Right hindlimb (tissue), 1 donor: ENCODE data around the gene MAP2K2.
A peak's percentile ranks its signal among the peaks of the same experiment; 100 is the strongest.
"Not testable (repeated sequence)": the region's sequence is repeated elsewhere in the genome, so short reads cannot be mapped to it uniquely, and the experiment has no call there.

Experiments
- DNase-seq: peaks from one replicate; pipeline ENCODE4 v3.0.0-alpha.2; 2018

Gene MAP2K2

DNA sequence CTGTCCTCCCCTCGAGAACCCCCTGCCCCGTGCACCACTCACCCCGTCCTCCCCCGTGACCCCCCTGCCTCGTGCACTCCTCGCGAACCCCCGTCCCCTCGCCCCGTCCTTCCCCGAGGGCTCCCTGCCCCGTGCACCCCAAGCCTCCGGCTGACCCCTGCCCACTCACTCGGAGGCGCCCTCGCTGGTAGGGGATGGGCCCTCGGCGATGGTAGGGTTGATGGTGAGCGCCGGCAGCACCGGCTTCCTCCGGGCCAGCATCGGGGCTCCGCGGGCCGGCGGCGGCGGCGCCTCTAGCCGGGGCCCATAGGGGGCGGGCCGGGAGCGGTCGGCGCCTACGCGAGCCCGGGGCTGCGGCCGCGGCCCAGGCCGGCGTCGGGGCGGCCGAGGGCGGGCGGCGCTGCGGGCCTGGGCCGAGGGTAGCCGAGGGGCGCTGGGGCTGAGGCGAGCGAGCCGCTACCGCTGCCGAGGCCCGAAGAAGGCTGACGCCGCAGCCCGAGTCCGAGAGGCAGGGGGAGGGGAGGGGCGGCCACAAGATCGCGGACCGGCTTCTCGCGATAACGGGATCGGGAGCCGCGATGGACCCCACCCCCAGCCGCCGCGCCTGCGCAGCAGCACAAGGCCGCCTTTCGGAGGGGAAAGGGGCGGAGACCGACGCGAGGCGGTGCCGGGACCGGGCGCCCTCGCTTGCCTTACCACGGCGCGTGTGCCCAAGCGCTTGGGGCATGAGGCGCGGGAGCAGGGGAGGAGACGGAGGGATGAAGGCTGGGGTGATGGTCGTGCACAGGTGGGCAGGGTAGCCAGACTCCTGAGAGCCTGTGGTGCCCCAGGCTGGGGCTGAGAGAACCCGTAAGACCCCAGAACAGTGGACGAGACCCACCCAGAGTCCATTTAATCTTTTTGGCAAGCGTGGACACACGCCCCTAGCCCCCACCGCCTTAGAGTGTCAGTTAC, at the start of gene MAP2K2:
Gene MAP2K2, minus strand, starts transcription at position 508 of the 954 bp plus-strand sequence. Its CDS starts 247 bp downstream, at position 261.
- DNase-seq = peak; percentile 96

- peak; percentile 67 for DNase-seq
These were observed 49.0 kb upstream of the MAP2K2 start for GRCh38 chr19:4172861-4173473.

DNA sequence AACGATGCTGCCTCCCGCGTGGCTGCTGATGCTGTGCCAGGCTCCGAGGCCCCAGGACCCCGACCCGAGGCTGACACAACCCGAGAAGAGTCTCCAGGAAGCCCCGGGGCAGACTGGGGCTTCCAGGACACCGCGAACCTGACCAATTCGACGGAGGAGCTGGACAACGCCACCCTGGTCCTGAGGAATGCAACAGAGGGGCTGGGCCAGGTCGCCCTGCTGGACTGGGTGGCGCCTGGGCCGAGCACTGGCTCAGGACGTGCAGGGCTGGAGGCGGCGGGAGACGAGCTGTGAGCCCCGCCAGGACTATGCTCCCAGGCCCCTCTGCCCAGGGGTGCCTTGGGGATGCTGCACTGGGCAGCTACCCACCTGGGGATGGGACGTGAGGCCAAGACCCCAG, 47.8 kb upstream of the MAP2K2 start:
- DNase-seq = no peak

GRCh38 chr19:4164262-4164661, 40.3 kb upstream of the MAP2K2 start:
- DNase-seq = no peak

DNA sequence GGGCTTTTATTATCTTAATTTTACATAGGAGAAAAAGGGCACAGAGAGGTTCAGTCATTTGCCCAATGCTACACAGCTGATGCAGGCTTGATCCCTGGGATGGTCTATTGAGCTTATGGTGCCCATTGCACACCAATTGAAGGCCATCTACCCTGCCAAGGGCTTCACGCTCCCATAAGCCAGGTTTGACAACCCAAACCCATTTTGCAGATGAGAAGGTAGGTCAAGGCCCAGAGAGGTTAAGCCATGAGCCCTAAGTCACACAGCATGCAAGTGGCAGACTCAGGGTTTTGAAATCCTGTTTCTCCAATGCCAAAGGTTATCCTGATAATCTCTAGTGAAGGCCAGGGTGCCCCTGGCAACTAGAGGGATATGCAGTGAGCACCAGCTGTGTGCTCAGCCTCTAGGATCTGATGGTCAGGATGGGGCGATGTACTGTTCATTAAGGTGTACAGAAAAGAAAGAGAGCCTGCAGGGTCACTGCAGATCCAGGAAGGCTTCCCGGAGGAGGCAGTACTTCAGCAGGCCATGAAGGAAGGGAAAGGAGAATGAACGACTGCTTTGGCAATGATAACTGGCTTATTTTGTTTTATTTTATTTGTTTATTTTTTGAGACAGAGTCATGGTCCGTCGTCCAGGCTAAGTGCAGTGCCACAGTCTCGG, 37.6 kb upstream of the MAP2K2 start:
- DNase-seq = no peak

- not testable (repeated sequence) for DNase-seq
These were observed 34.0 kb upstream of the MAP2K2 start for GRCh38 chr19:4157971-4158370.

GRCh38 chr19:4157164-4157563, 33.2 kb upstream of the MAP2K2 start:
- no peak for DNase-seq

GRCh38 chr19:4154571-4155312, 30.8 kb upstream of the MAP2K2 start:
- no peak for DNase-seq

DNA sequence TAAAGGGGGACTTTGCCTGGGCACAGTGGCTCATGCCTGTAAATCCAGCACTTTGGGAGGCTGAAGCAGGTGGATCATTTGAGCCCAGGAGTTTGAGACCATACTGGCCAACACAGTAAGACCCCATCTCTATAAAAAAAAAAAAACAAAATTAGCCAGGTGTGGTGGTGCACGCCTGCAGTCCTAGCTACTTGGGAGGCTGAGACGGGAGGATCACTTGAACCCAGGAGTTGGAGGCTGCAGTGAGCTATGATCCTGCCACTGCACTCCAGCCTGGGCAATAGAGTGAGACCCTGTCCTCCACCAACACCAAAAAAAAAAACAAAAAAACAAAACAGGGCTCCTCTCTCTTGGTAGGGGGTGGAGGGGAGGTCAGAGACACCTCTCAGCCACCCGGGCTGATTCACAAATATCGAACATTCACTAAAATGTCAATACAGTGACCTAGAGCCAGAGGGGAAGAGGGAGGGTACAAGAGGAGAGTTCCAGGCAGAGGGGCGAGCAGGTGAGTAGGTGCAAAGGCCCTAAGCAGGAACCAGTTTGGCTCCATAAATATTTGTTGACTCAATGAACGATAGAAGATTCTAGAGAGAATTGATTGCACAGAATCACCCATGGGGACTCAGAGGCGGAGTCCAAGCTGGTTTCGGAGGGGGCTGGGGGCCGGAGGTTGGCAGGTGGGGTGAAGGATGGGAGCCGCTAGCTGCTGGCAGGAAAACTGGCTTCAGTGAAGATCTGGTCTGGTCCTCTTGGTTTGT, 28.5 kb upstream of the MAP2K2 start:
- no peak for DNase-seq

DNA sequence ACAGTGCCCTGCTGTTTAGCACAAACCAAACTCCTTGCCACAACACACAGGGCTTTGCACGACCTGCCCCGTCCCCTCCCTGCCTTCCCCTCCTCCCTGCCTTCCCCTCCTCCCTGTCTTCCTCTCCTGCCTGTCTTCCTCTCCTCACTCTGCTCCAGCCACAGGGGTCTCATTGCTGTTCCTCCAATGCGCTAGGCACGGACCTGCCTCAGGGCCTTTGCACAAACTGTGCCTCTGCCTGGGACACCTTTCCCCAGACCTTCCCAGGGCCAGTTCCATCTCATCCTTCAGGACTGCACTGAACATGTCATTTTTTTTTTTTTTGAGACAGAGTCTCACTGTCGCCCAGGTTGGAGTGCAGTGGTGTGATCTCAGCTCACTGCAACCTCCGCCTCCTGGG, 27.7 kb upstream of the MAP2K2 start:
- DNase-seq = no peak

- no peak for DNase-seq
These were observed 25.8 kb upstream of the MAP2K2 start for GRCh38 chr19:4149518-4150288.

DNA sequence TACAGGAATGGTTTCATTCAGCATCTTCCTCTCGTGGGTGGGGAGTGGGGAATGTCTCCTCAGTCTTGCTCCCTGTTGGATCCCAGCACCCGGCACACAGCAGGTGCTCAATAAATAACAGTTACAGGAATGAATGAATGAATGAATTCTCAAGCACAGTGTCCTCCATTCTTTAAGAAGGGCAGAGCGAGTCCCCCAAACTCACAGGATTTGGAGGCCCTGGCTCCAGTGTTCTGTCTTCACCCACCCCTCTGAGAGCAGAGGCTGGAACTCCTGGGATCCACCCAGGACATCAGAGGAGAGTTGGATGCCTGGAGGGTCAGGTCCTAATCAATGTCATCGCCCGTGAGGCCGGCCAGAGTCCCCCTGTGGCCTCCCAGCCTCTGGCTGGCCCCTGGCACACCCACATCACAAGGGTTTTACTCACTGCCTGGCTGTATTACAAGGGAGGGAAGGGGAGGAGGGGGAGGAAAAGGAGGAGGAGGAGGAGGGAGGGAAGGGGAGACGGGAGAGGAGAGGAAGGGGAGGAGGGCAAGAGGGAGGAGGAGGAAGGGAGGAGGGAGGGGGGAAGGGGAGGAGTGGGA, 20.8 kb upstream of the MAP2K2 start:
- DNase-seq = no peak

- not testable (repeated sequence) for DNase-seq
These were observed 19.0 kb upstream of the MAP2K2 start for GRCh38 chr19:4142916-4143315.

GRCh38 chr19:4140237-4140711, 16.4 kb upstream of the MAP2K2 start:
- DNase-seq = no peak

GRCh38 chr19:4139614-4140236, 15.8 kb upstream of the MAP2K2 start:
- DNase-seq = peak; percentile 66

GRCh38 chr19:4138445-4138844, 14.5 kb upstream of the MAP2K2 start:
- DNase-seq = no peak

DNA sequence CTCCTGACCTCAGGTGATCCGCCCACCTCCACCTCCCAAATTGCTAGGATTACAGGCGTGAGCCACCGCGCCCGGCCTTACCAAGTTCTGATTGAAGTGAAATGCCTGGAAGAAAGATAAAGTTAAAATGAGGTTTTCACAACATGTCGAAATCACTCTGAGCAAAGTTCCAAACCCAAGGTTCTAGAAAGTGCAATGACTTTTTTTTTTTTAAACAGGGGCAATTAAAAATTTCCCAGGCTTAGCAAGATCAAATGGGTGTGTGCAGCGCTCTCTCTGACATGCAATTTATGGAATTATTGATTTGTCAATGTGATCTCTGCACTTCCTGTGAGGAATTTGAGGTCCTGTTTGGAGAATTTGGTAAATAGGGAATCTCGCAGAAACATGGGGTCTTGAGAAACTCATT, 12.8 kb upstream of the MAP2K2 start:
- DNase-seq = no peak

DNA sequence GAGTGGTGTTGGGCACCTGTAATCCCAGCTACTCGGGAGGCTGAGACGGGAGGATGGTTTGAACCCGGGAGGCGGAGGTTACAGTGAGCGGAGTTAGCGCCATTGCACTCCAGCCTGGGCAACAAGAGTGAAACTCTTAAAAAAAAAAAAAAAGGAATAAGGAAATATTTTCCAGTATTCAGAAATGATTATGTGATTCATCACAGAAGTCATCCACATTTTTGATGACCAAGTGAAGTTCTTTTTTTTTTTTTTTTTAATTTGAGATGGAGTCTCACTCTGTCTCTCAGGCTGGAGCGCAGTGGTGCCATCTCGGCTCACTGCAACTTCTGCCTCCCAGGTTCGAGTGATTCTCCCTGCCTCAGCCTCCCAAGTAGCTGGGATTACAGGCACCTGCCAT, 11.5 kb upstream of the MAP2K2 start:
- not testable (repeated sequence) for DNase-seq

- no peak for DNase-seq
These were observed 10.4 kb upstream of the MAP2K2 start for GRCh38 chr19:4134351-4134750.

DNA sequence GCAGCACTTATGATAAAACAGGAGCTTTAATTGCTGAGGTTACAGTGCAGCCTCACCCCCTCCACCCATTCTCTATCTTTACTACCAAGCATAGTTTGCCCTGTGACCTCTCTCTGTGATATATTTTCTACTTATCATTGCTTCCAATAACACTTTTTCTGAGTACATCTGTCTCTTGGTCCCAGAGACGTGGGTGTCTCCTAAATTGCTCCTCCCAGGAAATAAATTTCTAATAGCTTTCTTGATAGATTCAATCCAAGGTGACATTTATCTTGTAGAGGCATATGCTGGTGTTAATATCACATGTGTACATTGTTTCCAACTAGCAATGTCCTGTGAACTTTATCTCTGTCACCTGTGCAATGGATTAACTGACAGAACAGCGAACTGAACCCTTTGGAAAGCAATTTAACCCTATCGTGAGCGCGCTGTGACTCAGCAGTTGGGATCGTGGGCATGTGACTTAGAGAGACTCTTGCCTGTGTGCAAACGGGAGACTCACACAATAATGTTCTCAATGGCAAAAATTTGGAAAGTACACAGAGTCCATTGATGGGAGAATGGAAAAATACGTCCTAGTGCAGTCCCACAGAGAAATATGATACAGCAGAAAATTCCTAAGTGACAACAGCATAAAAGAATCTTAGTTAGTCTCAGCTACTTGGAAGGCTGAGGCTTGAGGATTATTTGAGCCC, 7.0 kb upstream of the MAP2K2 start:
- no peak for DNase-seq
